ENCODE results near the gene IRF7. TPM values are rescaled to one million over a fixed set of nuclear protein-coding genes. Genes with fewer than 3 reads are reported as not detected.
A peak's percentile ranks its signal among the peaks of the same experiment; 100 is the strongest.

IRF7 gene
- total RNA-seq, 4 donors from 2014 or later, result 40.4 to 122 (median 49.9) TPM

DNA sequence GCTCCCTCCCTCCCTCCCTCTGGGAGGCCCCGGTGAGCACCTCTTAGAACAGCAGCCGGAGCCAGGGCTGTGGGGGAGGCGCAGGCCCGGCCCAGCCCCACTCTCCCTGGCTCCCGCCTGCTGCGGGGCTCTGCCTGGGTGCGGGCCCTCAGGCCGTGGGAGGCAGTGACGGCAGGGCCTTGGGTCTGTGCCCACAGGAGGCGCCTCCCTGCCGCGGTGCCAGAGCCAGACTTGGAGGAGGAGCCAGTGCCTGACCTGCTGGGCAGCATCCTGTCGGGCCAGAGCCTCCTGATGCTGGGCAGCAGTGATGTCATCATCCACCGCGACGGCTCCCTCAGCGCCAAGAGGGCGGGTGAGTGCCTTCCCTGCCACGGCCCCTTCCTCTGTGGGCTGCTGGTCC, 9.5 kb downstream of the IRF7 start:
- intact Hi-C loops (cut with DNase I; ENCODE audit: low total_unique reads) (no loop called here), in situ Hi-C loops (cut with MboI; ENCODE audit: low pct_ligation_motif_present in 1 of 4, low pct_unique_long_range_greater_than_20kb in 1 of 4, low sequenced_read_pairs in 3 of 4) (no loop called here)
- DNase-seq, result no peak
- H3K27ac ChIP-seq, result peak overlapping the region in 1 of 4 donors; percentile 1
- no peaks in the 10 kb centered on the region for H3K27me3 ChIP-seq
- no peaks in the 10 kb centered on the region for H3K9me3 ChIP-seq
- no peak overlapping the region for H3K4me3 ChIP-seq
- 75% methylated on average over 15 of the region's 19 CpGs; no CpG with 5 or more reads in 1 of the 2 donors for WGBS, 2 donors (ENCODE audit: low coverage in 1 of 2)
- TF ChIP-seq, protein P1, sequence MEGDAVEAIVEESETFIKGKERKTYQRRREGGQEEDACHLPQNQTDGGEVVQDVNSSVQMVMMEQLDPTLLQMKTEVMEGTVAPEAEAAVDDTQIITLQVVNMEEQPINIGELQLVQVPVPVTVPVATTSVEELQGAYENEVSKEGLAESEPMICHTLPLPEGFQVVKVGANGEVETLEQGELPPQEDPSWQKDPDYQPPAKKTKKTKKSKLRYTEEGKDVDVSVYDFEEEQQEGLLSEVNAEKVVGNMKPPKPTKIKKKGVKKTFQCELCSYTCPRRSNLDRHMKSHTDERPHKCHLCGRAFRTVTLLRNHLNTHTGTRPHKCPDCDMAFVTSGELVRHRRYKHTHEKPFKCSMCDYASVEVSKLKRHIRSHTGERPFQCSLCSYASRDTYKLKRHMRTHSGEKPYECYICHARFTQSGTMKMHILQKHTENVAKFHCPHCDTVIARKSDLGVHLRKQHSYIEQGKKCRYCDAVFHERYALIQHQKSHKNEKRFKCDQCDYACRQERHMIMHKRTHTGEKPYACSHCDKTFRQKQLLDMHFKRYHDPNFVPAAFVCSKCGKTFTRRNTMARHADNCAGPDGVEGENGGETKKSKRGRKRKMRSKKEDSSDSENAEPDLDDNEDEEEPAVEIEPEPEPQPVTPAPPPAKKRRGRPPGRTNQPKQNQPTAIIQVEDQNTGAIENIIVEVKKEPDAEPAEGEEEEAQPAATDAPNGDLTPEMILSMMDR (IDR thresholded peaks at IDR 0.05), result no peak
- TF ChIP-seq EP300 (IDR thresholded peaks at IDR 0.05; ENCODE audit: low read depth) (no peak), POLR2AphosphoS5 (IDR thresholded peaks at IDR 0.05) (no peak), POLR2A (IDR thresholded peaks at IDR 0.05) (no peak)
- H3K4me1 ChIP-seq, result peaks cover 0 to under 1% (median 0%) of the 10 kb centered on the region in 4 donors
- H3K36me3 ChIP-seq, result peaks cover 0 to 73% (median 35%) of the 10 kb centered on the region in 4 donors

DNA sequence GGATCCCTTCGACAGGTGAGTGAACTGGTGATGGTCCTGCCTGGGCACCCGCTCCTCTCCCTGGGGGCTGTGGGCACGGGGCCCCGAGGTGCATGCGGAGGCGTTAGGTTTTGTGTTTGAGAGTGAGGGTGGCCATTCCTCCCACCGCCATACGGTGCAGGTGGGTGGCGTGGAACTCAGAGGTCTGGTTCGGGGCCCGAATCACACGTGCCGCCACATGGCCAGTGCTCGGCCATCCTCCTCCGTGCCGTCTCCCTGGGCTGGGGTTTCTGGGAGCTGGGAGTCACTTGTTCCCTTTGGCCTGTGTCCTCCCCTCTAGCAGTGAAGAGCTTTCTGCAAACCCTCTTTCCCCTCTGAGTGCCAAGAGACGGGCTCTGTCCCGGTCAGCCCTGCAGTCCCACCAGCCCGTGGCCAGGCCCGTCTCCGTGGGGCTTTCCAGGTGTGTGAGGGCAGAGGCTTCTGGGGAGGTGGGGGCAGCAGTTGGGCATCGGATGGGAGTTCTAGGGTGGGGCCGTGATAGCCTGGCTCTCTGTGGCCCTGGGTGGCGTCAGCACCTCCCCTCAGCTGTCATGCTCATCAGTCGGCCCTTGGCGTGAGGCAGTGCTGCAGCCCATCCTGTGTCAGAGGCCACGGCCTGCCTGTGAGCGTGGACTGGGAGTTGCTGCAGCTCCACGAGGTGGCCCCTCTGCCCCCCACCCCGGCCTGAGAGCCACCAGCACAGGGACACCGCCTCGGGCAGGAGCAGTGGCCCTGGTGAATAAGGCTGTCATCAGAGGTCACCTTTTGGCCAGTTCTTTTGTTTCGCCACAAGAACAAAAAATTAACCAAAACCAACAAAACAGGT, 10.2 kb downstream of the IRF7 start:
- Histone ChIP-seq H3K27ac (peak overlapping the region in 1 of 4 donors; percentile 1), H3K36me3 (peaks cover 0 to 66% (median 31%) of the 10 kb centered on the region in 4 donors), H3K4me1 (no peaks in the 10 kb centered on the region), H3K9me3 (no peaks in the 10 kb centered on the region), H3K4me3 (no peak overlapping the region), H3K27me3 (no peaks in the 10 kb centered on the region)
- DNase-seq, result no peak
- intact Hi-C loops (cut with DNase I; ENCODE audit: low total_unique reads) (no loop called here), in situ Hi-C loops (cut with MboI; ENCODE audit: low pct_ligation_motif_present in 1 of 4, low pct_unique_long_range_greater_than_20kb in 1 of 4, low sequenced_read_pairs in 3 of 4) (no loop called here)
- WGBS, 2 donors (ENCODE audit: low coverage in 1 of 2), result 94% methylated on average over 31 of the region's 33 CpGs; no CpG with 5 or more reads in 1 of the 2 donors
- TF ChIP-seq, protein P1 (IDR thresholded peaks at IDR 0.05), result no peak
- TF ChIP-seq EP300 (IDR thresholded peaks at IDR 0.05; ENCODE audit: low read depth) (no peak), POLR2A (IDR thresholded peaks at IDR 0.05) (no peak), POLR2AphosphoS5 (IDR thresholded peaks at IDR 0.05) (no peak)

DNA sequence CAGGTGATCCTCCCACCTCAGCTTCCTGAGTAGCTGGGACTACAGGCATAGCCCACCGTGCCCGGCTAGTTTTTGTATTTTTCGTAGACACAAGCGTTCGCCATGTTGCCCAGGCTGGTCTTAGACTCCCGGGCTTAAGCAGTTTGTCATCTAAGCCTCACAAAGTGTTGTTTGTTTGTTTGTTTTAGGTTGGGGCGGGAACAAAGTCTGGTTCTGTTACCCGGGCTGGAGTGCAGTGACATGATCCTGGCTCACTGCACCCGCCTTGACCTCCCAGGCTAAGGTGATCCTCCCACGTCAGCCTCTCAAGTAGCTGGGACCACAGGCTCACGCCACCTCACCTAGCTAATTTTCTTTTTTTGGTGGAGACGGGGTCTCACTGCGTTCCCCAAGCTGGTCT, 12.6 kb downstream of the IRF7 start:
- Histone ChIP-seq H3K36me3 (peaks cover 0 to 55% (median 22%) of the 10 kb centered on the region in 4 donors), H3K9me3 (no peaks in the 10 kb centered on the region), H3K27ac (no peak overlapping the region), H3K4me1 (no peaks in the 10 kb centered on the region), H3K4me3 (no peak overlapping the region), H3K27me3 (no peaks in the 10 kb centered on the region)
- 91 to 92% methylated on average over 4 to 13 of the region's 13 CpGs for WGBS, 2 donors (ENCODE audit: low coverage in 1 of 2)
- in situ Hi-C loops (cut with MboI; ENCODE audit: low pct_ligation_motif_present in 1 of 4, low pct_unique_long_range_greater_than_20kb in 1 of 4, low sequenced_read_pairs in 3 of 4) (no loop called here), intact Hi-C loops (cut with DNase I; ENCODE audit: low total_unique reads) (no loop called here)
- TF ChIP-seq POLR2AphosphoS5 (IDR thresholded peaks at IDR 0.05) (no peak), EP300 (IDR thresholded peaks at IDR 0.05; ENCODE audit: low read depth) (no peak), POLR2A (IDR thresholded peaks at IDR 0.05) (no peak)
- TF ChIP-seq, protein P1 (IDR thresholded peaks at IDR 0.05), result no peak
- DNase-seq, result no peak

DNA sequence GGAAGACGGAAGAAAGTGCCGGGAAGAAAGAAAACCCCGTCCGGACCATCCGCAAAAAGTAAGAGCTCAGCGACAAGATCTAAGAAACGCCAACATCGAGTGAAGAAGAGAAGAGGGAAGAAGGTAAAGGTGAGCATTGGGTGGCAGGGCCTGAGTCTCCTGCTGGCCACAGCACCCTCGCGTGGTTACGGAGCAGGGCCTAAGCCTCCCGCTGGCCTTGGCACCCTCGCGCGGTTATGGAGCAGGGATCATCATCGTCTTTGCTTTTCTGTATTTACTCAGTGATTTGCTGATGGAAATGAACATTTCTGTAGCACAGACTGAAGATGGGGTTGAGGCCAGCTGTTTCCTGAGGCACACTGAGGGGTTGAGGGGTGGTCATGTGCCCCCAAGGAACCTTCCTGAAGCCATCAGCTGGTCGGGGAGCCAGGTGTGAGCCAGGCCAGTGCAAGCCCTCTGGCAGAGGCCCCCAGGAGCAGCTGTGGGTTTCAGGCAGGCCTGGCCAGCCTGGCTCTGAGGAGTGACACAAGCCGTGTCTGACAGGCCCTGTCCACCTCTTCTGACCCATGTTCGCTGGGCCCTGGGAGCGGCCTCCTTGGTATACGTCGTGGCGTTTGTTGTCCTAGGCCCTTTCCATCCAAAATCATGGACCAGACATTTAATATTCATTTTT, 14.0 kb downstream of the IRF7 start:
- Histone ChIP-seq H3K27ac (no peak overlapping the region), H3K4me1 (no peaks in the 10 kb centered on the region), H3K27me3 (no peaks in the 10 kb centered on the region), H3K4me3 (no peak overlapping the region), H3K36me3 (peaks cover 0 to 54% (median 17%) of the 10 kb centered on the region in 4 donors), H3K9me3 (no peaks in the 10 kb centered on the region)
- 93 to 100% methylated on average over 8 to 23 of the region's 23 CpGs for WGBS, 2 donors (ENCODE audit: low coverage in 1 of 2)
- intact Hi-C loops (cut with DNase I; ENCODE audit: low total_unique reads), result no loop called here
- no peak for DNase-seq
- TF ChIP-seq, protein P1 (IDR thresholded peaks at IDR 0.05), result no peak
- TF ChIP-seq POLR2AphosphoS5 (IDR thresholded peaks at IDR 0.05) (no peak), EP300 (IDR thresholded peaks at IDR 0.05; ENCODE audit: low read depth) (no peak), POLR2A (IDR thresholded peaks at IDR 0.05) (no peak)
- in situ Hi-C loops (cut with MboI; ENCODE audit: low pct_ligation_motif_present in 1 of 4, low pct_unique_long_range_greater_than_20kb in 1 of 4, low sequenced_read_pairs in 3 of 4), result no loop called here

Data from transverse colon (tissue), 4 donors.